Pancreas (tissue), 10 donors: ENCODE measurements around the gene RPS6KC1. TPM values are rescaled to one million over a fixed set of nuclear protein-coding genes. Genes with fewer than 3 reads are reported as not detected.
"Not testable (repeated sequence)": the region's sequence is repeated elsewhere in the genome, so short reads cannot be mapped to it uniquely, and the experiment has no call there.

Source experiments
- ATAC-seq, 4 donors: fragments of 200-7000 bp; cut with Tn5 transposase; one replicate each; pipeline versions ENCODE4 v1.8.0 to v1.9.1; 2020; ENCODE audit warnings: mild to moderate bottlenecking in 4 of 4, moderate library complexity in 4 of 4
- DNase-seq, 6 donors: peaks; one replicate each; pipeline ENCODE4 v3.0.0-alpha.2; 2020
- FAIRE-seq: peaks from 2 replicates; lab custom pipeline; 2012; peaks lifted over from hg19 to GRCh38; lab: Jason Lieb, UNC
- H3K27ac ChIP-seq, 4 donors: fragments of 200-600 bp; sonication (generic); 1 replicate in 3 of 4; 2 replicates in 1 of 4; pipeline versions ENCODE4 v1.5.0 to v1.8.0; 2020
- H3K27me3 ChIP-seq, 4 donors: fragments of 200-600 bp; one replicate each; pipeline ENCODE4 v1.8.0; 2021
- H3K36me3 ChIP-seq, 3 donors: fragments of 200-600 bp; sonication (generic) in 1 of 3; one replicate each; pipeline versions ENCODE4 v1.5.0 to v1.8.0; 2020 to 2021
- H3K4me1 ChIP-seq, 3 donors: fragments of 200-600 bp; one replicate each; pipeline ENCODE4 v1.8.0; 2021
- H3K4me3 ChIP-seq, 4 donors: fragments of 200-600 bp; sonication (generic) in 2 of 4; one replicate each; pipeline versions ENCODE4 v1.5.0 to v1.8.0; 2020 to 2021
- H3K9me3 ChIP-seq, 4 donors: fragments of 200-600 bp; one replicate each; pipeline ENCODE4 v1.8.0; 2021
- WGBS, 2 donors: extraction: QIAGEN DNeasy Blood & Tissue Kit; methylation state at CpG; one replicate each; pipeline ENCODE4 v1.1.7; 2013; 5-methylcytosine and 5-hydroxymethylcytosine counted together
- intact Hi-C, 3 donors: fragments of 100-400 bp; cut with DNase I; formaldehyde crosslinking; loops; one replicate each; pipeline versions ENCODE4 v1.11.1 to v1.14.2; 2022
- polyA plus RNA-seq, 2 donors: library from polyadenylated mRNA; stranded (reverse); fragments of 200-250 nt; gene quantifications; one replicate each; pipeline ENCODE4 v1.2.3, GENCODE V29; 2013
- total RNA-seq, 6 donors: library from RNA; stranded (reverse); fragmentation: NEBNext Ultra II Directional in 4 of 6; extraction: Animal tissue kit (Norgen Biotek cat#: 25700) in 4 of 6; gene quantifications; one replicate each; pipeline versions ENCODE4 v1.2.1 to v1.2.4, GENCODE V29; 2021 to 2023
- TF ChIP-seq, protein P1 (sequence below), 4 donors: fragments of 200-600 bp; sonication (generic) in 3 of 4; IDR thresholded peaks; one replicate each; pipeline versions ENCODE4 v1.5.0 to v1.8.0; 2021; ENCODE audit warnings: antibody characterized with exemption in 4 of 4
- donor health status: healthy with polysubstance abuse.
- donor health status: DM: no; HTN: no; CAD: no; lungs with moderate emphysema.
- donor health status: DM: no; HTN: no; CAD: no.
- donor health status: control.
- donor health status: control.
- donor health status: Bipolar disorder and iron deficiency.
- donor health status: DM: yes; HTN: yes; CAD: no.
- donor health status: DM: no; HTN: no; CAD: no.
- donor health status: DM: no; HTN: no; CAD: no.
- donor health status: DM: yes; HTN: yes; CAD: no.

Gene RPS6KC1
- total and polyA plus RNA-seq, 8 donors, result 2.3 to 11.4 (median 7.0) TPM

GRCh38 chr1:213194383-213194782 lies 143.3 kb downstream of the RPS6KC1 start:
- no peaks in the 10 kb centered on the region for H3K4me1 ChIP-seq
- no peaks in the 10 kb centered on the region for H3K27me3 ChIP-seq
- no peak overlapping the region for H3K27ac ChIP-seq
- FAIRE-seq (no peak), ATAC-seq (no peak), DNase-seq (no peak)
- H3K4me3 ChIP-seq, result no peak overlapping the region
- peaks cover 0 to 5% (median 0%) of the 10 kb centered on the region in 3 donors for H3K36me3 ChIP-seq
- intact Hi-C loops, result no loop called here
- H3K9me3 ChIP-seq, result no peaks in the 10 kb centered on the region
- 98 to 99% methylated on average over 5 of the region's 5 CpGs for whole genome bisulfite sequencing, 2 donors
- TF ChIP-seq, protein P1, sequence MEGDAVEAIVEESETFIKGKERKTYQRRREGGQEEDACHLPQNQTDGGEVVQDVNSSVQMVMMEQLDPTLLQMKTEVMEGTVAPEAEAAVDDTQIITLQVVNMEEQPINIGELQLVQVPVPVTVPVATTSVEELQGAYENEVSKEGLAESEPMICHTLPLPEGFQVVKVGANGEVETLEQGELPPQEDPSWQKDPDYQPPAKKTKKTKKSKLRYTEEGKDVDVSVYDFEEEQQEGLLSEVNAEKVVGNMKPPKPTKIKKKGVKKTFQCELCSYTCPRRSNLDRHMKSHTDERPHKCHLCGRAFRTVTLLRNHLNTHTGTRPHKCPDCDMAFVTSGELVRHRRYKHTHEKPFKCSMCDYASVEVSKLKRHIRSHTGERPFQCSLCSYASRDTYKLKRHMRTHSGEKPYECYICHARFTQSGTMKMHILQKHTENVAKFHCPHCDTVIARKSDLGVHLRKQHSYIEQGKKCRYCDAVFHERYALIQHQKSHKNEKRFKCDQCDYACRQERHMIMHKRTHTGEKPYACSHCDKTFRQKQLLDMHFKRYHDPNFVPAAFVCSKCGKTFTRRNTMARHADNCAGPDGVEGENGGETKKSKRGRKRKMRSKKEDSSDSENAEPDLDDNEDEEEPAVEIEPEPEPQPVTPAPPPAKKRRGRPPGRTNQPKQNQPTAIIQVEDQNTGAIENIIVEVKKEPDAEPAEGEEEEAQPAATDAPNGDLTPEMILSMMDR (IDR thresholded peaks at IDR 0.05), result no peak

DNA sequence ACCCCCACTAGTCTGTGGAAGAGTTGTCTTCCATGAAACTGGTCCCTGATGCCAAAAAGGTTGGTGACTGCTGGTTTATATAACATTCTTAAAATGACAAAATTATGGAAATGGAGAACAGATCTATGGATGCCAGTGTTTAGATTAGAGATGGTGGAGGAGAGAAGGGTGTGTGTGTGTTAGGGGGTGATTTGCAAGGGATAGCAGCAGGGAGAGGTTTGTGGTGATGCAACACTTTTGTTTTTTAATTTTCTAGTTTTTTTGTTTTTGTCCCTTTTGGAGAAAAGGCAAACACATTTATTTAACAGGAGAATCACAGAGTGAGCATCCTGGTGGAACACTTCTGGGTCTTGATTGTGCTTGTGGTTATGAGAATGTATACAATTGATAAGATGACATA lies 143.8 kb downstream of the RPS6KC1 start:
- DNase-seq (no peak), FAIRE-seq (no peak), ATAC-seq (no peak)
- H3K27me3 ChIP-seq, result no peaks in the 10 kb centered on the region
- H3K4me1 ChIP-seq, result no peaks in the 10 kb centered on the region
- intact Hi-C loops, result no loop called here
- peaks cover 0 to 5% (median 0%) of the 10 kb centered on the region in 3 donors for H3K36me3 ChIP-seq
- no peaks in the 10 kb centered on the region for H3K9me3 ChIP-seq
- H3K4me3 ChIP-seq, result no peak overlapping the region
- H3K27ac ChIP-seq, result no peak overlapping the region
- TF ChIP-seq, protein P1 (IDR thresholded peaks at IDR 0.05), result no peak

DNA sequence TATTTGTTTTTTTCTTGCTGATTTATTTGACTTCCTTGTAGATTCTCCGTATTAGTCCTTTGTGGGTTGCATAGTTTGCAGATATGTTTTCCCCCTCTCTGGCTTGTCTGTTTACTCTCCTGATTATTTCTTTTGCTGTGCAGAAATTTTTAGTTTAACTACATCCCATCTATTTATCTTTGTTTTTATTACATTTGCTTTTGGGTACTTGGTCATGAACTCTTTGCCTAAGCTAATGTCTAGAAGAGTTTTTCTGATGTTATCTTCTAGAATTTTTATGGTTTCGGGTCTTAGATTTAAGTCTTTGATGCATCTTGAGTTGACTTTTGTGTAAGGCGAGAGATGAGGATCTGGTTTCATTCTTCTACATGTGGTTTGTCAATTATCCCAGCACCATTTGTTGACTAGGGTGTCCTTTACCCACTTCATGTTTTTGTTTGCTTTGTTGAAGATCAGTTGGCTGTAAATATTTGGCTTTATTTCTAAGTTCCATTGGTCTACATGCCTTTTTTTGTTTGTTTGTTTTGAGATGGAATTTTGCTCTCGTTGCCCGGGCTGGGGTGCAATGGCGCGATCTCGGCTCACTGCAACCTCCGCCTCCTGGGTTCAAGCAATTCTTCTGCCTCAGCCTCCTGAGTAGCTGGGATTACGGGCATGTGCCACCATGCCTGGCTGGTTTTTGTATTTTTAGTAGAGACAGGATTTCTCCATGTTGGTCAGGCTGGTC lies 145.4 kb downstream of the RPS6KC1 start:
- H3K4me1 ChIP-seq, H3K9me3 ChIP-seq, intact Hi-C loops, H3K27me3 ChIP-seq, DNase-seq, ATAC-seq, FAIRE-seq, H3K4me3 ChIP-seq, H3K36me3 ChIP-seq, H3K27ac ChIP-seq: not testable (repeated sequence)
- WGBS, 2 donors, result 92 to 95% methylated on average over 10 of the region's 10 CpGs

DNA sequence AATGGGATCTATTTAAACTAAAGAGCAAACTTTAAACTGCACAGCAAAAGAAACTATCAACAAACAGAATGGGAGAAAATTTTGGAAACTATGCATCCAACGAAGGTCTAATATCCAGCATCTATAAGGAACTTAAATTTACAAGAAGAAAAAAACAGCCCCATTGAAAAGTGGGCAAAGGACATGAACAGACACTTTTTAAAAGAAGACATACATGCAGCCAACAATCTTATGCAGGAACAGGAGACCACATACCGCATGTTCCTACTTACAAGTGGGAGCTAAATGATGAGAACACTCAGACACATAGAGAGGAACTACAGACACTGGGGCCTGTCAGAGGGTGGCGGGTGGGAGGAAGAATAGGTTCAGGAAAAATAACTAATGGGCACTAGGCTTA lies 149.6 kb downstream of the RPS6KC1 start:
- 97 to 98% methylated on average over 3 of the region's 3 CpGs for WGBS, 2 donors
- intact Hi-C loops, result no loop called here
- no peaks in the 10 kb centered on the region for H3K27me3 ChIP-seq
- H3K9me3 ChIP-seq, result no peaks in the 10 kb centered on the region
- ATAC-seq, result no peak
- no peak for FAIRE-seq
- no peaks in the 10 kb centered on the region for H3K4me1 ChIP-seq
- H3K4me3 ChIP-seq, result no peak overlapping the region
- H3K36me3 ChIP-seq, result peaks cover 0 to 5% (median 0%) of the 10 kb centered on the region in 3 donors
- H3K27ac ChIP-seq, result no peak overlapping the region
- DNase-seq, result no peak
- TF ChIP-seq, protein P1 (IDR thresholded peaks at IDR 0.05), result no peak

DNA sequence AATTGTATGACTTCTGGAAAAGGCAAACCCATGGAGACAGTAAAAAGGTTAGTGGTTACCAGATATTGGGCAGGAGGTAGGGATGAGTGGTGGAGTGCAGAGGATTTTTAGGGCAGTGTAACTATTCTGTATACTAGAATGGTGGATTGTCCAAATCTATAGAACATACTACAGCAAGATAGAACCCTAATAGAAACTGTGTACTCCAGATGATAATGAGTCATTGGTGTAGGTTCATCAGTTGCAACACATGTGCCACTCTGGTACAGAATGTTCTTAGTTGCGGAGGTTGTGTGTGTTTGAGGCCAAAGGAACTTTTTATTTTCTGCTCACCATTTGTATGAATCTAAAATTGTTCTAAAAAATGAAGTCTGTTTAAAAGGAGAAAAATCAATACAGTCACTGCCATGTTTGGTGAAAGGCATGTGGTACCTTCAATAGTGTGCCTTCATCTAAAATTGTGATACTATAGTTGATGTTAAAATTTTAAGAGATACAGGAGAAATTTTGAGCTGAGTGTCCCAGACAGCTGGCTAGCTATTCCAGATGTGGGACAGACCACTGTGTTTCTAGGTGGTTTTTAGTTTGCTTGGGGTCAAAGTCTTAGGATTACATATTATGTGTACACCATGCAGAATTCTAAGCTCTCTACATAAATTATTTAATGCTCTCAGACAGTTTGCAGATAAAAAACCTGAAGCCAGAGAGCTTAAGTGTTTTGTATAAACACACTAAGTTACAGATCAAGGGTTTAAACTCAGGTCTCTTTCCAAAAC lies 150.5 kb downstream of the RPS6KC1 start:
- FAIRE-seq (no peak), DNase-seq (no peak), ATAC-seq (no peak)
- peaks cover 0 to 5% (median 0%) of the 10 kb centered on the region in 3 donors for H3K36me3 ChIP-seq
- H3K27me3 ChIP-seq, result no peaks in the 10 kb centered on the region
- no peak overlapping the region for H3K27ac ChIP-seq
- TF ChIP-seq, protein P1 (IDR thresholded peaks at IDR 0.05), result no peak
- no peaks in the 10 kb centered on the region for H3K9me3 ChIP-seq
- no peak overlapping the region for H3K4me3 ChIP-seq
- 100% methylated on average over 1 of the region's 1 CpG for WGBS, 2 donors
- intact Hi-C loops, result no loop called here
- no peaks in the 10 kb centered on the region for H3K4me1 ChIP-seq
